Stimulated activated CD8-positive, alpha-beta memory T cell treated with anti-CD3 and anti-CD28 coated beads, Interleukin-15, amount 100 ng/mL, for 4 hours (primary cell): ENCODE data around the gene MPDZ.
"Not testable (repeated sequence)": the region's sequence is repeated elsewhere in the genome, so short reads cannot be mapped to it uniquely, and the experiment has no call there.

ENCODE experiments used
- DNase-seq, 2 donors: peaks; one replicate each; pipeline ENCODE4 v3.0.0-alpha.2; 2020; ENCODE audit warnings: low read depth in 2 of 2

Gene MPDZ

DNA sequence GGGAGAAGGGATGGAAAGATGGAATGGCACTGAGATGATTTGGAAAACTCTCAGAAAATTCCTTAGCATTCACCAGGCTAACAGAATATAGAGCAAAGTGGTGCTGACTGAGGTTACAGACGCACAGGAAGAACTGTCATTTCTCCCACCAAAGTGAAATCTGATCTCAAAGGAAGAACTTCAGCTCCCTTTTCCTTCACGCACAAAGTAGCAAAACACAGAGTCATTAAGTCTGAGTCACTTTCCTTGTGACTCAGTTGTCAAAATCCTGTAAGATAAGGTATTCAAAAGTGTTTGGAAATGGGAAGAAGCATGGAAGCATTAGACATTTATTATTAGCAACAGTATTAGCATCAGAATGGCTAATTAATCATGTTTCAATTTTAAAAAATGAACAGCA, 11.7 kb downstream of the MPDZ start:
- no peak for DNase-seq

DNA sequence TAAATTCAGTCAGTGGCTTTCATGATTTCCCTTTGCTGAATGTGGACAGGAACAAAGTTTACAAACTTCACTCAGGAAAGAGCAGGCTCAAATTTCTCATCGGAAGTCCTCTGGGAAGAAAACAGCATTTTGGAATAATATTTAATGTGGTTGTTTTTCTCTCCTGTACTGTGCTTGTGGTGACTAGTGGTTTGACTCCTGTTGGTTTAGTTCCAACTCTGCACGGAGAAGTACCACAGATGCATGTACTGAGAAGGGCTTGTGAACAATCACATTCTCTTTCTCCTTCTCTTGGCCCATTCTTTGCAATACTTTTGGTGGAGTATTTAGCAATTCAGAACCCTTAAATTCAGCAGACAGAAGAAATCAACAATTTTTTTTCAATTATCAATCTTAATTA, 13.3 kb downstream of the MPDZ start:
- DNase-seq: no peak

DNA sequence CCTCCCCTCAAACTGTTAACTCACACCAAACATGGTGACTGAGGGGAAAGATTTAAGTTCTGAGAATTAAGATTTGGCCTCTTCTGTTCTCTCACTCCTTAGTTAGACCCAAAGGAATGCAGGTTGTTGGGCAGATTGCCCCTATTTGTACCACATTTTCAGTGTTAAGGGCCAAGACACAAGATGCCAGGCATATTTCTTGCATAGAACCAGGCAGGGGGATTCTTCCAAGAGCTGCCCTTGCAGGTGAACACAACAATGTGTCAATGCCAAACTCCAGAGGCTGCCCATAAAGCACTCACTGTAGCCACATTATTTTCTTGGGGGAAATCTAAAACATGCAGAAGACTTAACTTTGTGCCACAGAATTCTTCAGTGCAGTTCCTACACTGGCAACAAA, 14.7 kb downstream of the MPDZ start:
- DNase-seq: no peak

DNA sequence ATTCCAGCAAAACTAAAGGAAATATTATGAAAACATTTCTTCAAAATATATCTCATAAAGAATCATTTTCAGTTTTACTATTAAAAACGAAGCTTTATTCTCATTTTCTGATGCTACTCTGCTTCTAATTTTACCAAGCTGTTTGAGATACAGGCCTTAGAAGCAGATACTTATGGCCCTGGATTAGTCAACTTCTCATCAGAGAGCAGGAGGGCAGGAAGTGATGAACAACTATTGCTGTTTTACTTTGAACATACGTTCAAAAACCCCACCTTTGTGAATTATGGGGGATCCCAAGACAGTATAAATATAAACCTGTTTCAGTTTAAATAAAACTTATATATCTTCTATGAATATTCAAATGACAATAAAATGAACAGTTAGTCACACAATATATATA, 16.0 kb downstream of the MPDZ start:
- DNase-seq: no peak

DNA sequence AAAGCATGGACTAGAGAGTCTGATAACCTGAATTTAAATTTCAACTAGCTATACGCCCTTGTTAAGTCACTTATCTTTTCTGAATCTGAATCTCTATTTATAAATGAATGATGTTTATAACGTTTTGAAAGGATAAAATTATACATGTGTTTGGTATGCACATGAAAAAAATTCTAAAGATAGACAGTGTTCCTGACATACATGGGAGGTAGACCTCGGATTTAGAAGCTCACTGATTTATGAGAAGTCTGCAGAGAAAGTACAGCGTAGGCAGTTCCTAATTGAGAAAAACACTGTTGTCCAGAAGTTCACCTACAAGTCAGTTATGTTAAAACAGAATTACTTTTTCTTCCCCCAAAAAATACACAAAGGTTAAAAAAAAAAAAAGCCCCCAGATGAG, 26.6 kb downstream of the MPDZ start:
- no peak for DNase-seq

DNA sequence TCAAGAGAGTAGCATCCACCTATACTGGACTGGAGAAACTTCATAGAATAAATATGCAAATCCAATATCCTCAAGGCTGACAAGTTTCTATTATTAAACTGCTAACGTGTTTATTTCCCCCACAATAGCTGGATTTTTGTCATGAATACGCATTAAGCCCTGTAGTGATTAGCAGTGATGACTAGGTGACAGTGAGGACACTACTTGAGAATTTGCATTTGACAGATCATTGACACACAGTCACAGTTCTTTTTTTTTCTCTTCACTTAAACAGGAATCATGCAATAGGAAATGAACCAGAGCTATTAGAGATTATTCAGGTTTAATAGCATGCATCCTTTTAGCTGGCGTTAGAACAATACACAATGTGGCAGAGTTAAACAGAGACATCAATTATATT, 35.3 kb downstream of the MPDZ start:
- DNase-seq: no peak

DNA sequence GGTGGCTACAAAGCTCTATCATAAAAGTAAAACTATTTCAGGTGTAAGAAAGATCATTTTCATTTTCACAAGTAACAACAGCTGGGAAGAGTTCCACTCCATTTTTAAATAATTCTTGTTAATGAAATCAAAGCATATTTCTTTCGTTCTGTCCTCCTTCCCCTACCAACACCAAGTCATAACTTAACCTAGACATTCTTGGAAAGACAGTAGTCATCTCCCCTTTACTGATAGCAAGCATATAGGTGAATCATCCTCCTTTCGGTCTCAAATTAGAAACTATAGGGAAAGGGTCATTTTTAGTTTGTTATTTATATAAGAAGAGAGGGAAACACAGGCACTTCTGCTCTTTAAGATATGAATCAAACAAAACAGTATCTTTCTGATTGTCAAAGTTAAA, 38.2 kb downstream of the MPDZ start:
- no peak for DNase-seq

DNA sequence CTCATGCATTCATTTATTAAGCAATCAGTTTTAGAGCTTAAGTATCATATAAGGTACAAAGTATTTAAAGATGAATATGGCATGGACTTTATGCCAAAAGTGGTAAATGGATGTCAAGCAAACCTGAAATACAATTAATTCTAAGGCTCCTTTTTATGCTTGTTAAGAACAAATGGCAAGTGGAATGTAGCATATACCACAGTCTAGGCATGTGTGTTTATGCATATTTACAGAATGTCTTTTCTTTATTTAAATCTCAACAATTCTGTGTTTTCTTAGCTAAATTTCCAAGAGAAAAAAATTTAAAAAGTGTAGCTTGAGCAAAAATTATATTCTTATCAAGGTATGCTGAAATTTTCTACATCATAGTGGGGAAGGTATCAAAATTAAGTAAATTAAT, 39.8 kb downstream of the MPDZ start:
- no peak for DNase-seq

DNA sequence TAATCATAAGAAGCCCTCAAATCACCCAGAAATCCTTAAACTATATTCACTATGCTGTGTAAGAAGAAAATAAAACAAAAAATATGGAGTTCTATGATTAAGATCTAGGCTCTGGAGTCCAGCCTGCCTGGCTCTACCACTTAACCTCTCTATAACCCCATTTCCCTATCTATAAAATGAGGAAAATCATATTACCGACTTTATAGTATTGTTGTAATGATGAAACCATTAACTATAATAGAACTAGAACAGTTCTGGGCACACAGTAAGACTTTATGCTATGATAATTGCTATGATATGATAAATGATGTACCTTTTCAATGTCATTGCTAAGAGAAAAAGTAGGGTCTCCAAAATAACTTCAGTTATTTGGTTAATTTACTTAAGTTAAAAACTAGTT, 40.3 kb downstream of the MPDZ start:
- no peak for DNase-seq

DNA sequence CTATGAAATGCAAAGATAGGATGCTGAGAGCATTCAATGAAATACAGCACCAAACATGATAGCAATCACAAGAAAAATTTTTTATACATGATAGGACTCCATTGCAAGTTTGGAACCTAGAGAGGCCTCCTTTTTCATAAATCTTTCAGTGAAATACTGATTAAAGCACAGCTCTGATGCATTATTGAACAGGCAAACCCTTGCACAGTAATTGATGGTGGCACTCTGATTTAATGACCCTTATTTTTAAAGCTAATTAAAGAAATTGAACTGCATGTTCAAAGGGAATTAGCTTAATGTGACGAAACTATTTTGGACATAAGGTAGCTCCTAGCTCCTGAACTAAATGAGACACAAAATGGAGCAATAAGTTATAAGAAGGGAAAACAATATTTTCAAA, 44.6 kb downstream of the MPDZ start:
- DNase-seq: no peak

DNA sequence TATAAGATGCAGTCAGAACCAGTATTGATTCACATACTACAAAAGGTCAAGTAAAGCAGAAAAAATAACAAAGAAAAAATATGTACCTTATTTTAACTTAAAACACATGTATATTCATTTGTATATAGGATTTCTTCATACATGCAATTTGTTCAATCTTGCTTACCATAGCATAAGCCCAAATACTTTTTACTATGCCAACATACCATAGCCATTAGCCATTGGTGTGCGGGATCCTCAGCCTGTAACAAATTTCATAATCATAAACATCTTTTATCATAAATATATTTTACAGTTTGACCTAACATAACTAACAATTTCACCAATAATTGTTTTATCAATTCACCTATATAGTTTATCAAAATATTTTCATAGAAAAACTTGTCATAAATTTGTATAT, 51.1 kb downstream of the MPDZ start:
- DNase-seq: no peak

DNA sequence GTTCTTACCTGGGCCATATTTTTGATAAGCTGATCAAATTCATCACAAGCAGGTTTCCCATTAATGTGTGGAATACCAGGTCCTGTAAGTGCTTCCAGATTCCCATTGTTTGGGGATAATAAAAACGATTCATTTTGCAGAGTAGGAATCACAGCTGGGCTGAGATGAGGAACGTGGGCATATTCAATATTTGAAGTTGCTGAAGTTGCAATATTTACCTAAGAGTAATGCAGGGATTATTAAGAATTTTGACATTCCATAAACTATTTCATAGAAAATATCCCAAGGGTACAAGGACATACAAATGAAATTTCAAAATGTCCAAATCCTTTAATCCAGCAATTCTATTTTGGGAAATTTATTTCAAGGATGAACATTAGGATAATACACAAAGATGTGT, 55.1 kb downstream of the MPDZ start:
- DNase-seq: no peak

DNA sequence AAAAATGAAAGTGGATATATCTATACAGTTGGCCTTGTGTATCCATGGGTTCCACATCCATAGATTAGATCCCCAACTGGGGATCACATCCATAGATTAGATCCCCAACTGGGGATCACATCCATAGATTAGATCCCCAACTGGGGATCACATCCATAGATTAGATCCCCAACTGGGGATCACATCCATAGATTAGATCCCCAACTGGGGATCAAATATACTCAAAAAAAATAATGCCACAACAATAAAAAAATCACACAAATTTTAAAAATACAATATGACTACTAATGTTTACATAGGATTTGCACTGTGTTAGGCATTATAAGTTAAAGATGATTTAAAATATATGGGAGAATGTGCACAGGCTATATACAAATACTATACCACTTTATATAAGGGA, 56.8 kb downstream of the MPDZ start:
- DNase-seq: not testable (repeated sequence)

DNA sequence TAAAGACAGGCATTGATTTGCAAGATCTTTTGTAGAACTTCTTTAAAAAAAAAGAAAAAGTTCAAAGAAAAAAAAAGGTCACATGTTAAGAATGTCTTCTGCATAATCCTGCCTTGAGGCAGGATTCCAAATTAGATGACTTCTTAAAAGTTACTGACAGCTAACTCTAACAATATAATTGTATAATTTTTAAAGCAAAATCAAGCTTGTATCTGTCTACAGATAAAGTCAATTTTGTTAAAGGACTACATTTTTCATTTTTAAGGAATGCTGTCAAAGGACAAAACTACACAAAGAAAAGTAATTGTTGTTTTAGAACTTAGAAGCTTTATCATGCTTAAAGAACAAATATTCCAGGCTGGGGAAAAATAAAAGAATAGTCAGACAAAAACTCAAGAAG, 57.8 kb downstream of the MPDZ start:
- no peak for DNase-seq

DNA sequence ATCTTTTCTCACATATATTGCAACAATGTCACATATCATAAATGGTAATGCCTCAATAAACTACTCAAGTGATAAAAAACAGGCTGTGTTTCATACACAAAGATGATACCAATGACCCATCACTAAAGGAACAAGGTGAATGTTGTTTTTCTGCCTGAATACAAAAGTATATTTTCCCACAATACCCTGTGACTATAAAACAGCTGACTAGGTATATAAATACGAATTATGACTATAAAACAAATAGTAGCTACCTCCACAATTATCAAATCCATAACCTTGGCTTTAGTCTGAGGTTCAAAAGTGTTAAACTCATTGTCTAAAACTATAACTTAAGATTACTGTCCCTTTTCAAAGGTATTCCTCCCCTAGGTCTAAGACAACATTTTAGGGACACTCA, 58.7 kb downstream of the MPDZ start:
- no peak for DNase-seq

DNA sequence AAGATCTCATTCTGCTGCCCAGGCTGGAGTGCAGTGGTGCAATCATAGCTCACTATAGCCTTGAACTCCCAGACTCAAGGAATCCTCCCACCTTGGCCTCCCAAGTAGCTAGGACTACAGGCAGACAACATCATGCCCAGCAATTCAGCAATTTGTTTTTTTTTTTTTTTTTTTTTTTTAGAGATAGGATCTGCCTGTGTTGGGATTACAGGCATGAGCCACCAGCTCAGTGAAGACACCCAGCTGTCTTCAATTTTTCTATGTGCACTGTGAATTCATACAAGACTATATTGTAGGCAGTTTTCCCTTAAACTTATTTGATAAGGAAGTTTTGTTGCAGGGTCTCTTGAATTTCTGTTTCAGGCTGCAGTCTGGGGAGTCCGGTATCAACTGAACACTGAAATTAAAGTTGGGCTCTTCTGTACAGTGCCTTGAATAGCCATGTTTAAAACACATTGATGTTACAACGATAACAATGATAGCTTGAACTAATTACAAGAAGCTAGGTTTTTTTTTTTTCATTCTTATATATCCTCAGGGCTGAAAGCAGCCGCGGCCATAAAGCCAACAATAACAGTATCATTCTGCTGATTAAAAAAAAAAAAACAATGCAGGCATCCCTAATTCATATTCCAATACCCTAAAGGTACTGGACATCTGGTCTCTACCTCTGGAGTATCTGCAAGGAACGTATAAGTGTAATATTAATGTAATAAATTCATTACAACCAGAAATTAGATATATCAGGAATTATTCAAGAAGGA, 63.5 kb downstream of the MPDZ start:
- no peak for DNase-seq

DNA sequence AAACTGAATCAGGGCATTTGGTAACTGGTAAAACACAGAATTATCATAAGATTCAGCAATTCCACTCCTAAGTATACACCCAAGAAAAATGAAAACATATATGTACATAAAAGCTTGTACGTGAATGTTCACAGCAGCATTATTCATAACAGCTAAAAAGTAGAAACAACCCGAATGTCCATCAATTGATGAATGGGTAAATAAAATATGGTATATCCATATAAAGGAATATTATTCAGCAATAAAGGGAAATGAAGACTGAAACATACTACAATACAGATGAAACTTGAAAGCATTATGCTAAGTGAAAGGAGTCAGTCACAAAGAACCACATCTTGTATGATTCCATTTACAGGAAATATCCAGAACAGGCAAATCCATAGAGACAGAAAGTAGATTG, 65.5 kb downstream of the MPDZ start:
- DNase-seq: no peak

DNA sequence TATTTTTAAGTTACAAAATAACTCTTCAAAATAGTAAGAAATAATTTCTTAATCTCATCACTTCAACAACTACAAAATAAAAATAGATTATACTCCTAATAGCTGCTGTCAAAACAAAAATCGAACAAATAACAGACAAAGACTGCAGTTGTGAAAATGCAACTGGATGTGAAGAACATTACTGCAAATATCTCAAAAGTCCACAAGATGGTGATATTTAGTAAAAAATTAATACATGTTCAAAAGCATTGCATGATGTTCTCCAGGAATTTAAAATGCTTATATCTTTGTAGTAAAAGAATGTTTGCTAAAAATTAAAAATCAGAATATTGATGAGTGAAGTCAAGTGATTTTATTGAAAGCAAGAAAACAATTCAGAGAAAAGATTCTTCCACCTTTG, 66.2 kb downstream of the MPDZ start:
- no peak for DNase-seq

DNA sequence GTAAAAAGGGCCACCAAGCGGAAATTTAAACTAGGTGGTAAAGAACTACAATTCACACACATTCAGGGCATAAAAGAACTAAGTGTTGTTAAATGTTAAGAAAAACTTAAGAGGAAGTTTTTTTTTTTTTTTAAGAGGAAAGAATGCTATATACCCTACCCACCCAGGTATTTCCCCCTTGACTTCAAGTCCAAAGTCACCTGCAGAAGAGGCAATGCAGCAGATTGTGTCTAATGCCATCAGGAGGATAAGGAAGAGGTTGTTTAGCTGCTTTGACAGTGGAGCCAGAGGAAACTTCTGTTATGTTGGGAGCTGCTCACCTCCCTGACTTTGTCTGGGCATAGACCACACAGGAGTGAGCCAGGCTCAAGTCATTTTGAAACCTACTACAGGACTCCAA, 69.2 kb downstream of the MPDZ start:
- DNase-seq: no peak

DNA sequence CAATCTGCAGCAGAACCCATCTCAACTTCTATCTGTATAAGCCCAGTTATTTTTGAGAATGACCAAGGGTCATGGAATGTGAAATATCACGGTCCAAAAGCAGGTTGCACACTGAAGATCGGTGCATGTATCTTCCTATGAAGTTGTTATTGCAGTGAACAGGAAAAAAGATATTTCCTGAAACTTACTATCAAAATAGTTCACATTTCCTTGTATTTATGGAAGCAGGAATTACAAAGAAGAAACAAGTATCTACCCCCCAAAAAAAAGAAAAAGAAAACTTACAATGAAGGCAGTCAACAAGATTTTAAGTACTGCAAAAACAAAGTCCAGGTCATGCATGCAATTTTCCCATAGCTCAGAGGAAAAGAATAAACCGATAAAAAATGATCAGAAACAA, 70.0 kb downstream of the MPDZ start:
- no peak for DNase-seq

DNA sequence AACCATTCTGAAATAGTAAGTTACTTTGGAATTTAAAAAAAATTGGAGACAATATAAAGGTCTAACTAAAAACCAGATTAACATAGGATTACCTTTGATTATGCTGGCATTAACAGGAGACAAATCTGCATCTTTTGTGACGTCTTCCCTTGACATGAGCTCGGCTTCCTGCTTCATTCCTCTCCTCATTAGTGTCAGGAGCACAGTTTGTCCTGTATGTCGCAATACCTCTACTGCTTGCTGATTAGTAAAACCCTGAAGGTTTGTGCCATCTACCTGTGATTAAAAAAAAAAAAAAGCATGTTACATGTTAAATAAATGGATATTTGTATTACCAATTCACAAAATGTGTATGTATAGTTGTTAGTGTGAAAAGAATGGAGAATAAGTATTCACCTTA, 73.7 kb downstream of the MPDZ start:
- DNase-seq: no peak

DNA sequence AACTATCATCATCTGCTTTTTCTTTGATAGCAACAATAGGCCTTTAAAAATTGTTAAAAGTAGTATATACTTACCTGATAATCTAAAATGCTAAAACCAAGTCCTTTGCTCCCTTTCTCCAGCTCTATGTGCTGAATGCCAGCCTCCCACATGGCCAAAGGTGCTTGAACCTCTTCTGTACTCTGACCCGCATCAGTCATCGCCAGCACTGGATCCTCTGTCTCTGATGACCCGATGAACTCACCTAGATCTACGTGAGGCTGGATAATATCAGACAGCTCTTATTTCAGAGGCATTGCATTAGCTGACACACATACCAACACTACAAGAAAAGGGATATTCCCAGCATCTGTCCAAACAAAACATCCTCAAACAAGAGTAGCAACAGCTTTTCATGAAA, 89.5 kb downstream of the MPDZ start:
- no peak for DNase-seq

DNA sequence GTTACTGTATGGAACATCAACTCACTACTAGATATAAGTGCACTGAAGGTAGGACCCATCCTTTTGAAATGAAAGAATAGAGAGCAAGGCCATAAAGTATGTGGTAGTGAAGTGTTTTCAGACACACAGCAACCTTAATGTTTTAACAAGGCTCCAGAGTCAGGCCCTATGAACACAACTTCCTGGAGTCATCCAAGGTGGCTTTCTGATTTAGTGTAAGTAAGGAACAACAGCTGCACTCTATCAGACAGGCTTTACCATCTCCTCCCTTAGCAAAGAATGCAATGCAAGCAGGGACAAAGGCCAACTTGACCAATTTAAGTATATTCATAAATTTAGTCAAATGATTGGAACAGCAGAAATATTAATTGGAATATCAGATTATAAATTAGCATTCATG, 90.1 kb downstream of the MPDZ start:
- DNase-seq: no peak

DNA sequence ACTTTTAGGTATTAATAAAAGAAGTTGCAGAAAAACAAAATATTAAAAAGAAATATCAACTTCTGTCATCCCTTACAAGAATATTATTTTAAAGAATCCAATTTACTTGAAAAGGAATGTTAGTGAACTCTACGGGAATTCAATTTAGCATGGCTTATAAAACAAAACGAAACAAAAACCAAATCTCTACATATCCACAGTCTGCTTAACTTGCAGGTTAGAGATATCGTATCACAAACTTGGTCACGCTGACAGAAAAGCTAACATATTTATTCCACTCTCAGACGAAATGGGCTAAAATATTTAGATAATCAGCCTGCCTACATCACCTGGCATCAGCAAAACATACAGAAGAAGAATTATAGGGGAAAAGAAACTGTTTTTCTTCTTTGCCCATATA, 92.7 kb downstream of the MPDZ start:
- DNase-seq: no peak
